ENCODE results near the gene HOXA3. TPM values are rescaled to one million over a fixed set of nuclear protein-coding genes. Genes with fewer than 3 reads are reported as not detected.

Gene HOXA3
- total RNA-seq, 1 experiment from 2014 or later: 12.0 TPM

DNA sequence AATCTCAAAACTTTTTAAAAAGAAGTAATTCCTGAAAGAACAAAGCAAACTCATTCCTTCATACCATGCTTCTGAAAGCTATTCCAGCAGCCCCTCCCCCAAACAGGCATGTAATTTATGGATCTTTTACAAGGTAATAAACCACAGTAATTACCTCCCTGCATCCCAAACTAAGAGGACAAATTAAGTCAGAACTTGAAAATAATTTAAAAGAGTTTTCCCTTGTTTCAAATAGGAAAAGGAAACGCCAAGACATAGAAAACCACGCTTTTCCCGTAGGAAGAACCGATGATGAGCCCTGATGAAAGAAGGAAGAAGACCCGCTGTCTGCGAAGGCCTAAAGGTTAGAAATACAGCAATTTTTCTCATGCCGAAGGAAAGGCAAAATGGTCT lies 30.7 kb downstream of the HOXA3 start:
- H3K4me1 ChIP-seq: no peaks in the 10 kb centered on the region
- H3K27me3 ChIP-seq: no peaks in the 10 kb centered on the region
- H3K4me3 ChIP-seq: no peak overlapping the region
- no peak for DNase-seq
- no peak overlapping the region for H3K27ac ChIP-seq
- no peaks in the 10 kb centered on the region for H3K36me3 ChIP-seq
- H3K9me3 ChIP-seq (replicated peaks): no peaks in the 10 kb centered on the region

DNA sequence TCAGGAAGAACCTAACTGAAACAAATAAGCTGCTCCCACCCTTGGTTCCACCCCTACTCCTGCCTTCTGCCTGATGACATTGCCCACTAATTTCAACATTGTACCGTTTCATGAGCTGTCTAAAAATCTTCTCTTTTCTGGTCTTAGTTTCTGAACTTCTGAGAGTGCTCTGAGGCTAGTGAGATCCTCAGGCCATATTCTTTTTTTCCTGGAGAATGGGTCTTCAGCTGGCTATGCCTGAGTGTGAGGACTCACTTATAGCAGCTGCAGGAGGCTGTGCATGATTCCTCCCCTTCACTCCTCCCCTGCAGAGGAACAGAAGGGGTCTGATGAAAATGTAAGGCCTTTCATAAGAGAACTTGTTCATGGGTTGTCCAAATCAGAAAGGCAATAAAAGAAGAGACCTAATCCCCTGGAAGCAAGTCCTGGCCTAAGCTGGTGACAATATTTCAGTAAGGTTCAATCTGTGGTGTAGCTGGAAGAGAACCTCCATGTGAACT lies 32.9 kb downstream of the HOXA3 start:
- Histone ChIP-seq H3K27me3 (no peaks in the 10 kb centered on the region), H3K9me3 (replicated peaks) (no peaks in the 10 kb centered on the region), H3K4me3 (no peak overlapping the region), H3K4me1 (no peaks in the 10 kb centered on the region), H3K27ac (no peak overlapping the region), H3K36me3 (no peaks in the 10 kb centered on the region)
- DNase-seq: no peak

DNA sequence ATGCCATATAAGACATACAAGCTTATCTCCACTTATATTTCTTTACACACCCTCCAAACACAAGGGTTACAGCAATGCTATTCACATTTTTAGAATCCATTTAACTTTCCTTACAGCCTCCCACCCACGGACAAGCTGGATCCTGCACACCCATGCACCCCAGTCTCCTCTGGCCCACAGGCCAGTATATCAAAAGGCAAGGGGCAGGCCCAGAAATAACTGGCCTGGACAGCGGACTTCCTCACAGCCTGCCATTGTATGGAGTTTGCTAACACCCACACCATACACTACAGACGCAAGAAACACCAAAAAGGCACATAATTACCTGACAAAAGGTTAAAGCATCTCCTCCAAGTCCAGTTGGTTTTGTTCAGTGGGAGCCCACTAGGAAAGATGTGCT lies 33.8 kb downstream of the HOXA3 start:
- H3K36me3 ChIP-seq: no peaks in the 10 kb centered on the region
- H3K9me3 ChIP-seq (replicated peaks): no peaks in the 10 kb centered on the region
- DNase-seq: no peak
- H3K4me1 ChIP-seq: no peaks in the 10 kb centered on the region
- no peak overlapping the region for H3K4me3 ChIP-seq
- no peak overlapping the region for H3K27ac ChIP-seq
- H3K27me3 ChIP-seq: no peaks in the 10 kb centered on the region

DNA sequence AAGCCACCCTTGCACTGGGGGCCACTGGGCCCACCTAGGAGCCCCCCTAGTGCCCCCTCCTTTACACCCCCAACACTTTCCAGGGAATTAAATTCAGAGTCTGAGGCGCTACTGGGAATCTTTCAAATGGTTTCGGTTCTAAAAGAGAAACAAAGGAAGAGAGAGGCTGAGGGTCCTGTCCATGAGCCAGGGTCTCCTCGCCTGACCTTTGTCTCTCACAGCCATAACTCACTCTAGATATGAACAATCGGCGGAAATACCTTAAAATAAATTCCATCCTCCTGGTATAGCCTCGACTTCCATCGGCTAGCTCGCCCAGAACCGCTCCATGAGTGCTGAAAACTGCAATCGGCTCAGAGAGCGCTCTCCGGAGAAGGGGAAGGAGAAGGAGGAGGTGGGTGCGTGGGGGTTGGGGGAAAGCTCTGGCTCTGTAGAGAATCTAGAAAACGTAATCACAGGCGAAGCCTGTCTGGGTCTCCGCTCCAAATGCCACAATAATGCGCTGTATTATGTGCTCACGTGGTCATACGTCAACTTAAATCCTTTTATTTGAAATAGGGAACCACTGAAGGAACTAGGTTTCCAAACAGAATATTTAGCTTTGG lies 34.4 kb downstream of the HOXA3 start:
- H3K4me3 ChIP-seq: no peak overlapping the region
- no peak overlapping the region for H3K27ac ChIP-seq
- DNase-seq: no peak

DNA sequence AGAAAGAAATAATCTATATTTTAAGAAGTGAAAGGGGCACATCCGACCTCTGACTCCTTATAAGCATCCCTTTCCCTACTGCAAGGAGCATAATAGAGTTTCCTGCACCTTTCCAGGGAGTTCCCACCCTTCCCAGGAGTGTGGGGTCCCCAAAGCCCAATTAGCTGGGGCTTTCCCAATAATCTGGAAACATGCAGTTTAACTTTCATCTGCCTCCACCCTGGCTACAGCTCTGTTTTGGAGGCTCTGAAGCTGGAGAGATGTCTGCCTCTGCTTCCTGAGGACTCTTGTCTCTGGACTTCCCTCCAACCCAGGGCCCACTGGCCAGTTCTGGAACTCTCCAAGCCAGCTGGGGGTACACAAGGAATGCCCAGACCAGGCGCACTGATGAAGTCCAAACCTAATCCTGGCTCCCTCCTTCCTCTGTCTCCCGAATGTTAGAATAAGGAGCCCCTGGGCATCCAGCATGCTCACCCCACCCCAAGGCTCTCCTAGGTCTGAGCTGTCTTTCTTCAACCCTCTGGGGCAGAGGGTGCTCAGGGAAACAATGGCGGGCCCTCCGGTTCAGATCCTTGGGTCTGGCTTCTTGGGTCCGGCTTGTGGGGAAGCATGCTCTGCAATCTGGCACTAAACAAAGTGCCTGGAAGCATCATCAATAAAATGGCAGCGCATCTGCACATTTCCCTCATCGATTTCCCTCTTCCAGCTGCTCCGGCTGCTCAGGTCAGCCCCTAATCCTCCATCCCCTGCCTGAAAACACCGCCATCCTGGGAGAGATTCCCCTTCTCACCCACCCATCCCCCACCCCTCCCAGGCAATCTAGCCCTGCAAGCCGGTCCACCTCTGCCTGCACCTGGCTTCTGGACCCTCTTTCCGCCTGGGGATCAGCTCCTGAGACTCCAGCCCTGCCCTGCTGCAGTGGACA lies 35.2 kb downstream of the HOXA3 start:
- Histone ChIP-seq H3K36me3 (no peaks in the 10 kb centered on the region), H3K27me3 (no peaks in the 10 kb centered on the region), H3K9me3 (replicated peaks) (no peaks in the 10 kb centered on the region), H3K4me3 (no peak overlapping the region), H3K4me1 (no peaks in the 10 kb centered on the region), H3K27ac (no peak overlapping the region)
- DNase-seq: no peak

More for the DNA sequence above, 34.4 kb downstream of the HOXA3 start:
- Histone ChIP-seq H3K9me3 (replicated peaks) (no peaks in the 10 kb centered on the region), H3K36me3 (no peaks in the 10 kb centered on the region), H3K27me3 (no peaks in the 10 kb centered on the region), H3K4me1 (no peaks in the 10 kb centered on the region)

DNA sequence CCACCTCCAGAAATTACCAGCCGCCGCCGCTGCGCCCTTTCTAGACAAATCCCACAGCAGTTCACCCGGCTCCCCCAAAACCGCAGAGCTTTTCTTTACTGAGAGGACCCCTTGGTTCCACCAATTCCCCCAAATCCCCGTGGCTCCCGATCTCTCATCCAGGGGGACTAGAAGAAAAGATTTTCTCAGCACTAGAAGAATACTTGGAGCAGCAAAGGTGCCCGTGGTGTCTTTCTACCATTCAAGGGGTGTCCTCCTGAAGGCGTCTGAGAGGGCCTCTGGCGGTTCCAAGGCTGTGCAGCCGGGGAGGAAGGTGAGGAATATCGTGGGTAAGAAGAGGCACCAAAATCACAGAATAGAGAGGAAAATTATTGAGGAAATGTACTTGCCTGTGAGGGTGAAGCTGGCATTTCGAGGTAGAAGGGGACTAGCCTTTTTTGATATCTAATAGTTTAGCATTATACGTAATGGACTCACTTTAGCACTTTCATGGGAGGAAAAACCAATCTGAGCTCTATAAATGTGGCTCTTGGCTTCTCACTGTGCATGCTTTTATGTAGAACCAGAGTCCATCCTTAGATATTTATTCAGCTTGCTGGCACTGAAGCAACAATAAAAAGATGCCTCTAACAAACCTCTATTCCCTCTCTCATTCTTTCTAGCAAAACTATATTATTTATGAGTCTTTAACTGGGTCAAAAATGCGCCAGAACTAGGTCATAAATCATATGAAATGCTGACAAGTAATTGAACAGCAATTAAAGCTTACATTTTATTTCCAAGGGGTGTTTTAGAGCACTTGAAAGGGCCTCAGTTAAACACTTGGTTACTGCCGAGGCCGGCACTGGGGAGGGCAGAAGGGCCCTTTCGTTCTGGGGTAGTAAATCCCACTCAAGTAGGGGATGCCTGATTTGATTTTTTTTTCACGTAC lies 36.1 kb downstream of the HOXA3 start:
- Histone ChIP-seq H3K4me3 (no peak overlapping the region), H3K4me1 (peaks cover 9% of the 10 kb centered on the region), H3K27ac (no peak overlapping the region), H3K27me3 (no peaks in the 10 kb centered on the region), H3K9me3 (replicated peaks) (no peaks in the 10 kb centered on the region), H3K36me3 (no peaks in the 10 kb centered on the region)
- DNase-seq: no peak

DNA sequence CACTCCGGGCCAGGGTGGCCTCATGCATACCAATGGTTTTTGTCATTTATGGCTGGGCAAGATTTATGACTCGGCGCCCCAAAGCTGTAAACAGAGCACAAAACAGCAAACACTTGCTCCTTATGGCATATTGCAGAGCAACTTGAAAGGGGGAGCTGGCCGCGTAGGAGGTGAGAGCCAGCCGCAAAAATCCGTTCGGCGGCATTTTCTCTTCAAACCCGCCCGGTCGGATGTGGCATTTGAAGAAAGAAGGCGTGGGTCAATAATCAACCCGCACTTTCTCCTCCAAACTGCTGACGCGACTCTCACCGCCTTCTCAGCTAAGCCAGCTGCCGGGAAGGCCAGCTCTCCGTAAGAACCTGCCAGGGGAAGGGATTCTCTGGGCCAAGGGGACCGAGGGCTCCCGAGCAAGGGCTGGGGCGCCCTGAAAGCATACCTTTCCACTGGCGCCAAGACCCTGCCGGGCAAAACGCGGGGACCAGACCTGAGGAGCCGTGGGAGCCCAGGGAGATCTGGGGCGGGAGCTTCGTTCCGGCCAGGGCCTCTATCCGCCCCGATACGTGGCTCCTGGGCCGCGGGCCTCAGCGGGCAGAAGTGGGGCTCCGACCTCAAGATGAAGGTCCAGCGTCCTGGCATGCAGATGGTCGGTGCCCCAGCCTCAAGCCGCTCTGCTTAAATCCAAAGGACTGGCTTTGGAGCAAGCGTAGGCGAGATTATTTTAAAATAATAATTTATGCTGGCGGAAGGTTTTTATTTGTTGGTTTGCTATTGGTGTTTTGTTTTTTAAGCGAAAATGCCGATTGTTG lies 37.0 kb downstream of the HOXA3 start:
- H3K4me1 ChIP-seq: peaks cover 17% of the 10 kb centered on the region
- H3K36me3 ChIP-seq: 0 out of 2 replicates have a peak, but pooled peaks cover 3% of the 10 kb centered on the region
- H3K9me3 ChIP-seq (replicated peaks): no peaks in the 10 kb centered on the region
- H3K27me3 ChIP-seq: no peaks in the 10 kb centered on the region
- no peak for DNase-seq
- H3K27ac ChIP-seq: no peak overlapping the region
- no peak overlapping the region for H3K4me3 ChIP-seq

DNA sequence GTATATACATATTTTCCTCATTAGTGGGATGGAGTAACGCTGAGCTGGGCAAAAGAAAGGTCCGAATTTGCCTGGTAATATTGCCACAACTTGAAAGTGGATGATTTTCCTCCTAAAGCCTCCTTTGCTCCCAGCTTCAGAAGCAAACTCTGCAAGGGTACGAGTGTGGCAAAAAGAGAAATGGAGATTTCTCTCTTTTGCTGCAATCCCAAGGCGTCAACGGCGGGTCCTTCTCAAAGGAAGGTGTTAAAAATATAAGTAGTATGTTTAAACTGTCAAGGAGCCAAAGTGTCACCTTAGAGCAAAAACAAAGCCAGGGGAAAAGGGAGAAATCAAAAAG lies 37.5 kb downstream of the HOXA3 start:
- Histone ChIP-seq H3K4me1 (peaks cover 17% of the 10 kb centered on the region), H3K4me3 (no peak overlapping the region), H3K9me3 (replicated peaks) (no peaks in the 10 kb centered on the region), H3K27me3 (no peaks in the 10 kb centered on the region), H3K27ac (no peak overlapping the region), H3K36me3 (peaks cover 5% of the 10 kb centered on the region; the same call in 1 of the 2 replicates)
- DNase-seq: no peak

DNA sequence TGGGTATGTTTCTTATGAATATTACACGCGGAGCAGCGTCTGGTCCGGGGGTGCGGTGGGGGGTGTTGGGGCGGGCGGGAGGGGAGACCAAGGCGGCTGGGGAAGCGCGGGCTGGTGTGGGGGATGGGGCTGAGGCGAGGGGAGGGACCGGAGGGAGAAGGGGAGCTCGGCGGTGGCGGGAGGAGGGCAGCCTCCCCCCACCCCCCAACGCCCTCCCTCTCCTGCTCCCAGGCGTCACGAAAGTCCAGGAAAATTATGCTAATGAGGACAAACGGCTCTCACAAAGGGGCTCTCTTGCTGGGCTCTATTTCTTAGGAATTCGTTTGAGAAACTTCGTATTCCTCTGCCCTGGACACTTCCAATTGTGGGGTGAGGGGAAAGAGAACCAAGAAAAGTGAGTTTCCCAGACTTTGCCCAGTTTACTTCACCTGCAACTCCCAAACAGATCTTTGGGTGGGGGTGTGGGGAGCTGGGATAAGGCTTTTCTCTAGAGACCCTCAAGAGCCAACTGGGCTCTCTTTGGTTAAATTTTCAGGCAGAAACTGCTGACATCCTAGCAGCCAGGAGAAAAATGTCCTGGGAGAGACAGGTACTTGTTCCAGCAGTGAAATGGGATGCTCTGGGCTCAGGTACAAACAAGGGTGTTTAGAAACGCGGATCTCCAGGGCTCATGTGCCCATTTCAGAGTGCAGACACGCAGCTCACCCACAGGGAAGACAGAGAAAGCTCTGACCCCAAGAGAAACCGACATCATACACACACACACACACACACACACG lies 38.2 kb downstream of the HOXA3 start:
- peaks cover 11% of the 10 kb centered on the region for H3K36me3 ChIP-seq
- H3K4me1 ChIP-seq: peaks cover 17% of the 10 kb centered on the region
- H3K27ac ChIP-seq: peak overlapping the region; percentile 61
- no peaks in the 10 kb centered on the region for H3K27me3 ChIP-seq
- no peaks in the 10 kb centered on the region for H3K9me3 ChIP-seq (replicated peaks)
- DNase-seq: peak; percentile 77 to 81
- peak overlapping the region; percentile 99 for H3K4me3 ChIP-seq

DNA sequence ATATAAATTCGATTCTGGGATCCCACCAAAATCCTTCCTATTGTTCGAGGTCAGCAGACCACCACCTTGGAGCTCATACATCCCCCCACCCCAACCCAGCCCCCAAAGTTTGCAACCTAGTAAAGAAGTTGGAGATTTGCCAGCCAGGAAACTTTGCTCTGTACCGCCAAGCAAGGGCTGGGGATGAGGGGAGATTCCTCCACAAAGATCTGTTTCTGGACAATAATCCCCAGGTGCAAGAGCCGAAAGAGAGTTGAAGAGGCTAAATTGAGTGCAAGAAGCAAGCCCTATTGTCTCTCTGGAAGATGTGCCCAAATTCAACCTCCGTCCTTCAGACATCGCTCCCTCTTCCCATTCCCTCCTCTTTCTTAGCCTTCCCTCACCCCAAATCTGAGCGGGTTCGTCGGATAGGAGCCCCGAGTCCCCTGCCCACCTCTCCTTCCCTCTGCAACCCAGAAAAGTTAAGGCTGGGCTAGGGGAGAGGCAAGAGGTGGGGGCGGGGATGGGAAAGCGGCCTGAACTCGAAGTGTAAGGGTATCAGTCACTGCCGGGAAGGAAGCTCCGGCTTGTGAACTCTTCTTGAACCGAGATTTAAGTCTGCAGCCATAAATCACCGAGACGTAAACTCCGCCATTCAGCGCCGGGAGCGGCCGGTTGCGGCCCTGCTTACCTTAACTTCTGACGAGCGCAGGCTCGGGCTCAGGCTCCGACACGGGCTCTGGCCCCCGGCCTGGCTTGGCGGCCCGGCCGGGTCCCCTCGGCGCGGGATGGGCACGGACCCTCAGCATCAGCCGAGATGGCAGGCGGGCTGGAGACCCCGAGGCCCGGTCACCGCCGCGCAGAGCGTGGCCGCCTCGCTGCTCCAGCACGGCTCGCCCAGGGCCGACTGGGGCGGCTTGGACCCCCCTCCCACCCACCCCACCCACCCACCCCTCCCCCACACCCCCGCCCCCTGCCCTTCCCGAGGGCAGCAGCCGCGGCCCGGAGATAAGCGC lies 39.1 kb downstream of the HOXA3 start:
- H3K27ac ChIP-seq: peak overlapping the region; percentile 84
- peaks cover 15% of the 10 kb centered on the region for H3K36me3 ChIP-seq
- peak; percentile 75 to 83 for DNase-seq
- peaks cover 17% of the 10 kb centered on the region for H3K4me1 ChIP-seq
- H3K4me3 ChIP-seq: peak overlapping the region; percentile 99
- H3K27me3 ChIP-seq: no peaks in the 10 kb centered on the region
- H3K9me3 ChIP-seq (replicated peaks): no peaks in the 10 kb centered on the region

DNA sequence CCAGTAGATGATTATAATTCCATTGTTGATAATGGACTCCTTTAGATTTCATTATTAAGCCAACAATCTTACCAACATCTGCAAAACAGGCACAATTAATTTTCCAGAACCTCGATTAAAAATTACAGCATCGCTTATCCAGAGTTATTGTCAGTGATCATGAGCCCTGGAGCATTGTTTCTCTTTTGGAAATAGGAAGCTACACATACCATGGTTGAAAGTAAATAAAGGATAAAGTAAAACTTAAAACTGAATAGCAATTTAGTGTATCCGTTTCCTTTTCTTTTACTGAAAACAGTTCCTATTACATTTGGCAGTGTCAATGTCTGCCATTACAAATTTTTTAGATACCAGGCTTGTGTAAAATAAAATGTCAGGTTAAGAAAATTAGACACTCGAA lies 40.0 kb downstream of the HOXA3 start:
- H3K27me3 ChIP-seq: no peaks in the 10 kb centered on the region
- peaks cover 17% of the 10 kb centered on the region for H3K36me3 ChIP-seq
- peaks cover 17% of the 10 kb centered on the region for H3K4me1 ChIP-seq
- no peak overlapping the region; the same call in 1 of the 2 replicates for H3K27ac ChIP-seq
- no peaks in the 10 kb centered on the region for H3K9me3 ChIP-seq (replicated peaks)
- no peak for DNase-seq
- H3K4me3 ChIP-seq: peak overlapping the region; percentile 99

DNA sequence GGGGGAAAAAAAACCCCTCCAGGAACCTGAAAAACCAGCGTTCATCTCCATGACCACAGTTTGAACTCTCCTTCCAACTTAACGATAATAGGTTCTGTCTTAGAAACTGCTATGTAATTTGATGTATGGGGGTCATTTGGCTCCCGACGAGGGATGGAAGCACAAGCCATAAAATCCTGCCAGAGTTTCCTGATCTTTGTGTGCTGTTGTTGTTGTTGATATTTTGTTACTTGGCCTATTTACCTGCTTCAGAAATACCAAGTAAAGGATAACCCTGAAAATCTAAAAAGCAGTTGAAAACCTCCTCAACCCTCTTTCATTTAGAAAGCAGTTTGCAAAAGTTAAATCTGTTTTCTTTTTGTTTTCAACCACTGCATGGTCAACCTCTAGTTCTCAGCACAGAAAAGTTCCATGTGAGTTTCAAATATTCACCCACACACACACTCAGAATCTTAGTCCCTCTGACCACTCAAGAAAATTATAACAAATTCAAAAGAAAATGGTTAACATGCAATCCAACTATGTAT lies 40.6 kb downstream of the HOXA3 start:
- peak overlapping the region; percentile 99 for H3K4me3 ChIP-seq
- H3K27me3 ChIP-seq: no peaks in the 10 kb centered on the region
- H3K36me3 ChIP-seq: peaks cover 22% of the 10 kb centered on the region
- H3K9me3 ChIP-seq (replicated peaks): 0 out of 2 replicates have a peak, but pooled peaks cover 2% of the 10 kb centered on the region
- DNase-seq: peak in 1 of 2 experiments; percentile 18
- H3K27ac ChIP-seq: no peak overlapping the region; the same call in 1 of the 2 replicates
- H3K4me1 ChIP-seq: peaks cover 17% of the 10 kb centered on the region
